Measurements from ENCODE around the gene RGL1.
"Not testable (repeated sequence)": the region's sequence is repeated elsewhere in the genome, so short reads cannot be mapped to it uniquely, and the experiment has no call there.

RGL1 gene

DNA sequence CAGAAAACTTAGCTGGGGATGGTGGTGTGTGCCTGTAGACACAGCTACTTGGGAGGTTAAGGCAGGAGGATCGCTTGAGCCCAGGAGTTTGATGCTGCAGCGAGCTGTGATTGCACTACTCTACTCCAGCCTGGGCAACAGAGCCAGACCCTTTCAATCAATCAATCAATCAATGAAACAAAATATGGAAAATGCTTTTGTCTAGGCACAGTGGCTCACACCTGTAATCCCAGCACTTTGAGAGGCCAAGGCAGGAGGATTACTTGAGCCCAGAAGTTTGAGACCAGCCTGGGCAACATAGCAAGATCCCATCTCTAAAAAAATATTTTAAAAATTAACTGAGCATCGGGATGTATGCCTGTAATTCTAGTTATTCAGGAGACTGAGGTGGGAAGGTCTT lies 19.0 kb upstream of the RGL1 start:
- DNase-seq (ENCODE audit: low spot score) = not testable (repeated sequence)

DNA sequence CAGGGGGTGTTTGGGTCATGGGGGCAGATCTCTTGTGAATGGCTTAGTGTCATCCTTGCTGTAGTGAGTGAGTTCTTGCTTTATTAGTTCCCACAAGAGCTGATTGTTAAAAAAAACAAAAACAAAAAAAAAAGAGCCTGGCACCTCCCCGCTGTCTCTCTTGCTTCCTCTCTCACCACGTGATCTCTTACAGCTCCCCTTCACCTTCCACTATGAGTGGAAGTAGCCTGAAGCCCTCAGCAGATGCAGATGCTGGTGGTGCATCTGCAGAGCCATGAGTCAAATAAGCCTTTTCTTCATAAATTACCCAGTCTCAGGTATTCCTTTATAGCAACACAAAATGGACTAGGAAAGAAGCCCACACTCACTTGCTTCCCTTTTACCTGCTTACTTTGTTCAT lies 17.2 kb upstream of the RGL1 start:
- DNase-seq (ENCODE audit: low spot score) = no peak

DNA sequence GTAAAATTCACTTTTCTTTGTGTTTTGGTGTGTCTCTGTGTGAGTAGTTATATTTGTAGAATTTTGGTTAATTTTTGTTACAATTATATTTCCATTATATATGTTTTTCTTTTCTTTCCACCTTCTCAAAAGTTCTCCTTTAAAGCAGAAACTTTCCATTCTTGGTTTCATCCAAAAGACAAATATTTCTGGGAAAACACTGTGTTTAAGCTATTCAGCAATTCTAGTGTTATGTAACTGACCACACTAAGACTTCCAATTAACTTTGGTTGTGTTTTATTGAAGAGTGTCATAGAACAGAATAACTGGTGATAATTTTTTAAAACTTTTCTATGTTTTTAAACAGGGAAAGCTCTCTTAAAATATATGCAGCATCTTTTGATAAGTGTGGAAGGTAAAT lies 13.6 kb upstream of the RGL1 start:
- no peak for DNase-seq (ENCODE audit: low spot score)

DNA sequence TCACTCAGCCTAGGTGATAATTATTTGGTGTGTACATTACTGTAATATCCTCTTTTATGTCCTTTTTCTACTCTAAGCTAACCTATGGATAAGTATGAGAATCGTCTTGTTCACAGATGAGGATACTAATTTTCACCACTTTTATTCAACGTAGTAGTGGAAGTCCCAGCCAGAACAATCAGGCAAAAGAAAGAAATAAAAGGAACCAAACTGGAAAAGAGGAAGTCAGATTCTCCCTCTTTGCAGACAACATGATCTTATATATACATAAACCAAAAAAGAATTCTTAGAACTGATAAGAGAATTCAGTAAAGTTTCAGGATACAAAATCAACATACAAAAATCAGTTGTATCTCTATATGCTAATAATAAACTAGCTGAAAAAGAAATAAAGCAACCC lies 12.6 kb upstream of the RGL1 start:
- DNase-seq (ENCODE audit: low spot score) = no peak

DNA sequence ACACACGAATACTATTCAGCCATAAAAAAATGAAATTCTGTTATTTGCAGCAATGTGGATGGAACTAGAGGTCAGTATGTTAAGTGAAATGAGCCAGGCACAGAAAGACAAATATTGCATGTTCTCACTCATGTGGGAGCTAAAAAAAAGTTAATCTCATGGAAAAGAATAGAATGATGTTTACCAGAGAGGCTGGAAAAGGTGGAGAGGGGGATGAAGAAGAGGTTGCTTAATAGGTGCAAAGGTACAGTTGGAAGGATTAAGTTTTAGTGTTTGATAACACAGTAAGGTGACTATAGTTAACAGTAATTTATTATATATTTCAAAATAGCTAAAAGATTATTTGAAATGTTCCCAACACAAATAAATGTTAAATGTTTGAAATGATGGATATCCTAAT lies 10.8 kb upstream of the RGL1 start:
- DNase-seq (ENCODE audit: low spot score) = no peak

DNA sequence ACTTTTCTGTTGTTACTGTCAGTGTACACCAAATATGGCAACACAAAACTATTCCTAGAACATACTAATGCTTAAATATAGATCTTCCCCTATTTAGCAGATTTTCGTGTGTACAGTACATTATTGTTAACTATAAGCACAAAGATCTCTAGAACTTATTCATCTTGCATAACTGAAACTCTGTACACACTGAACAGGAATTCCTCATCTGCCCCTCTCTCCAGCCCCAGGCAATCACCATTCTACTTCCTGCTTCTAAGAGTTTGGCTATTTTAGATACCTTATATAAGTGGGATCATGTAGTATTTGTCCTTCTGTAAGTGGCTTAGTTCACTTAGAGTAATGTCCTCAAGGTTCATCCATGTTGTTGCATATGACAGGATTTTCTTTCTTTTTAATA lies 4.5 kb upstream of the RGL1 start:
- DNase-seq (ENCODE audit: low spot score) = no peak

DNA sequence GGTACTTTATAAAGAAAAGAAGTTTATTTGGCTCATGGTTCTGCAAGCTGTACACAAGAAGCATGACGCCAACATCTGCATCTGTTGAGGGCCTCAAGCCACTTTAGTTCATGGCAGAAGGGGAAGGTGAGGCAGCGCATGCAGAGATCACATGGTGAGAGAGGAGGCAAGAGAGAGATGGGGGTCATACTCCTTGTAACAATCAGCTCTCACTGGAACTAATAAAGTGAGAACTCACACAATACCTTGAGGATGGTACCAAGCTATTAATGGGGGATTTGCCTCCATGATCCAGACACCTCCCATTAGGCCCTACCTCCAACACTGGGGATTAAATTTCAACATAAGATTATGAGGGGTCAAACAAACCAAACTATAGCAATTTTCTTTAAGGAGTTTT lies 3.3 kb upstream of the RGL1 start:
- DNase-seq (ENCODE audit: low spot score) = no peak

DNA sequence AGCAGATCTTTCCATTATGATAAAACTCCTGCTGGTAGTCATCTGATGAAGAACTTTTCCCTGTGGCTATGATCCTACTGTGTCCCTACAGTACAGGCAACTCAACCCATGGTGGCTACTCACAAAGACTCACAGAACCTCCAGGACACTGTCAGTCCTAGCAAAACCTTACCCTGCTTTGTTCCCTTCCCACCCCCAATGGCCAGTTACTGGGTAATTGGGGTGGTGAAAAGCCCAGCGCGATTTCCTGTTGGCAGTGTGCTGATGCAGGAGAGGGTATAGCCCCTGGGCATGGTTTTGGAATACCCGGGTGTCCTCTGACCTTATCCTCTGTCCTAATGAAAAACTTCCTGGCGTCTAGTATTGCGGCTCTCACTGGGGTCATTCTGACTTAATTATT lies 533 bp upstream of the RGL1 start:
- no peak for DNase-seq (ENCODE audit: low spot score)

DNA sequence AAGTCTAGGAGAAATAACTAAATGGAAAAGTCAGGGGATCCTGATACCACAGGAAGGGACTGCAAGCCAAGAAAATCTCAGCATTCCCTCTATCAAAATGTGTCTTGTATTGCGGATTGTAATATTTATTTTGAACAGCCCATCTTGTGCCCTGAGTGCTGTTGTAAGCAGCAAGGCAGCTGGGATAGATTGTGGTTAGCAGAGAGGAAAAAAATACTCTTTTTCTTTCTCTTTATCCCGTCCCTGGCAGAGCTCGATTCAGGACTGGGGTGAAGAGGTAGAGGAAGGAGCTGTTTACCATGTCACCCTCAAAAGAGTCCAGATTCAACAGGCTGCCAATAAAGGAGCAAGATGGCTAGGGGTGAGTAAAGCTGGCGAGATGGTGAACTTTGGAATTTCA lies 1.2 kb downstream of the RGL1 start:
- no peak for DNase-seq (ENCODE audit: low spot score)

DNA sequence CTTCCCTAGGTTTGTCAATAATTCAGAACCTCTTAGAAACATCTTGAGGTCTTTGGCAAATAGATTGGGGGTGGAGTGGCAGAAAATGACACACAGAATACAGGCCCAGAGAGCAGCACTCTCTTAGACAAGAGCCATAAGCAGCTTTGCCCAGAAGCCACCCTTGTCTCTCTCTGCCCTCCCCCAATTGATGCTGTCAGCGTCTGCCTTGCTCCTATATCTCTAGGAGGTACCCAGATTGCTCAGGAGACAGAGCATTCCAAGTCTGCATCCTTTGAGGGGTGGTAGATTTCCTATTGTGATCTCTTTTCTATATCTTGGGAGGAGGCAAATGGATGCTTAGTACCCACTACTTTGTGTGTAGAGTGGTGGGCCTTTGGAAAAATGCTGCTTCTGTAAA lies 1.8 kb downstream of the RGL1 start:
- DNase-seq (ENCODE audit: low spot score) = no peak

DNA sequence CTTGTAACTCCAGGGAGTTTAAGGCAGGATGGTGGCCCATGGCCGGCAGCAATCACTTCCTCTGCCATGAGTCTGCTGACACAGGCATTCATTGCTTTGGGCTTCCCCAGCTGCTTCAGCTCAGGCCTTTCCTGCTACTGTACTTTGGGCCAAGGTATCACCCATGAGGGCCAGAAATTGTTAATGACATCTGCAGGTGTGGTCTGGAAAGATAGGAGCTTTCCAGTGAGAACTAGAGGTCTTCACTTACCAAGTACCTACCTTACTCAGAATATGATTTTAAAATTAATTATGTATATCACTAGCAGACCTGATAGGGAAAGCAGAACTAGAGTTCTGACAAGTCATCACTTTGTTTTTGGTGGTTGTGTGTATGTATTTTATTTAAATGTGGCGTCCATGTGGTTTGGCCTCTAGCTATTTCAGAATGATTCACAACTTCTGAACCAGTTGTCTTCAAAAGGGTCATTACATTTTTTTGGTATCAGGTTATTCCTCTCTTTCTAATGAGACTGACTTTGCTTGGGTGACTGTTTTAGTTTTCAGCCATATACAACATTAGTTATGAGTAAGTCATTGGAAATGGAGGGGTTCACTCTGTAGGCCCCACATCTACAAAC lies 2.7 kb downstream of the RGL1 start:
- DNase-seq (ENCODE audit: low spot score) = no peak

DNA sequence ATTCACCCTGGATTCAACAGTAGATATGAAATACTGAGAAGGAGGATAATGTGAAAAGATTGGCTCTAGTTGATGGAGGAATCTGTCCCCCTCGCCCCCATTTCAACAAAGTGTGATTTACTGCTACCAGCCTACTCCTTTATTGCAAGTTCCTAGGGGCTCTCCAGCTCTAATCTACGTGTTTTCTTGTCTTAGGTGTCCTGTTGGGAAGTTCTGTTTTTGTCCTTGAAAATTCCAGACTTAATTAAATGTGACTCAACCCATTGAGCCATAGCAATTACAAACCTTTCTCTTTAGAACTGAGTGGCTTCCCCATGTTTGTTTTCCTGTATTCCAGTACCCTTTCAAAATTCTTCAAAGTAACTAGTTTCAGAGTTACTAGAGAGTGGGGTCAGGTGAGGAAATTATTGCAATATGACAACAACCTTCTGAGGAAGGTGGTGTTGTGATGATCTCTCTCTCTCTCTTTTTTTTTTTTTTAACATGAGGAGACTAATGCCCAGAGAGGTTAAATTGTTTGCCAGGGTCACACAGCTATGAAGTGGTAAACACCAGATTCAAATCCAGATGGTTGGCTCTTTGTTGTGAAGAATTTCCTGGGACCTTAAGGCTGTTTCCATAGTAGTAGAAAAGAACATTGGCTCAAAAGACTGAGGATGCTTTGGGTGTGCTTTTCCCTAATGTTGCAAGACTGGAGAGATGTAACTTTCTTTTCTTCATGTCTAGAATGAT lies 3.5 kb downstream of the RGL1 start:
- DNase-seq (ENCODE audit: low spot score) = no peak

DNA sequence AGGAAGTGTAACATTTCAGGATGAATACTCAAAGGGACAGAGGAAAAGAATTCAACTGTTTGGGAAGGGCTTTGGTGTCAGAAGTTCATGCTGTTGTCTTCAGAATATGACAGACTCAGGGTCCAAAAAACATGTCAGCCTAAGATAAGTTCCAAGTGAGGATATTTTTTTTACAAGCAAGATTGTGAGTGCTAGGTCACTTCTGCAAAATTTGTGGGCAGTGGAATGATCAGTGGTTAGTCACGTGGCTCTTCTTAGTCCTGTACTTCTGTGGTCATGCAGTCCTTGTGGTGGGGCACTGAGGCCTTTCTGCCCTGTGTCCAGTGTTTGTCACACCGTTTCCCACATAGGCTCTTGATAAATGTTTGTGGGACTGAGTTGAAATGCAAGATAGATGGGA lies 5.2 kb downstream of the RGL1 start:
- no peak for DNase-seq (ENCODE audit: low spot score)

DNA sequence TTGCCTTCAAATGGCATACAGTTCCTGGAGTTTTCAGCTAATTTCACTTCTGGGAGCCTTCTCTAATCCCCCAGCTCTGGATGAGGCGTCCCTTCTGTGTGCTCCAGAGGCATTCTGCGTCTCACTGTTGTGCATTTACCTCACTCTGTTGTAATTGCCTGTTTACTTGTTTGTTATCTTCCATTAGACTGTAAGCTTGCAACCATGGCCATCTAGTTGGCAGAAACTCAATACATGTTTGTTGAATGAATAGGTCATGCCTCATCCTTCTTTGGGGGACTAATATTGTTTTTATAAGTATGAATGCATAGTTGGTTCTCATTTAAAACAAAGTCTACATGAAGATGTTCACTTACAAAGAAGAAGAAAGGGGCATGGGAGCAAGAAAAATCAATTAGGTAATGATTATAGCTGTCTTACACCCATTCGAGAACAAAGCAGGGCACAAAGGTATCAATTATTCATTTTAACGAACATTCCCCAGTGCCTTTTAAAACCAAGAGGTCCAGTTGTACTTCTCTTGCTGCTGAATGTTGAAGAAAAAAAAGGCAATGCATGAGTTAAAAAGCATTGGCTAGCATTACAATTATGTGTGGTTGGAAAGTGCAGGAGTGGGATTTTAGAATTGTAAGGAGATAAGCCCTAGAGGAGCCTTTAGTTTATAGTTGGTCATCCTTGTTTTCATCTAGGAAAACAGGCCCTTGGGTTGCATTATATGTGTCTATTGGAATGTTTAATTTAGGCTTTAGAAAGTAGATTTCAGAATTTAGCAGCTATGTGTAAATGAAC lies 6.0 kb downstream of the RGL1 start:
- no peak for DNase-seq (ENCODE audit: low spot score)

DNA sequence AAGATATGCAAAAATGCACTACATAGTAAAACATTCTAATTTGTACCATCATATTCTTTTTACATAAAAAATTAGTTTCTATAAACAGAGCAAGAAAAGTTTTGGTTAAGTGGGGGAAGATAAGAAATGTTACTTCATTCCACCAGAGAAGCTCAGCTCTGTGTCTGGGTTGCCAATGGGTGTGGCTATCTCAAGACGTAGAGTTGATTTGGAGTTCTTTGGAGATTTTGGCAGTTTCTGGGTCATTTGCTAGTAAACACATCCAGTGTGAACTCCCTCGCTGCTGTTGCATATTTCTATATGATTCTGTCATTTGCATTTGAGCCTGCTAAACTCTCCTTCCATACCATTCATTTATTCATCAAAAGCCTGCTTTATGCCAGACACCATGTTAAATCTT lies 7.2 kb downstream of the RGL1 start:
- DNase-seq (ENCODE audit: low spot score) = no peak

DNA sequence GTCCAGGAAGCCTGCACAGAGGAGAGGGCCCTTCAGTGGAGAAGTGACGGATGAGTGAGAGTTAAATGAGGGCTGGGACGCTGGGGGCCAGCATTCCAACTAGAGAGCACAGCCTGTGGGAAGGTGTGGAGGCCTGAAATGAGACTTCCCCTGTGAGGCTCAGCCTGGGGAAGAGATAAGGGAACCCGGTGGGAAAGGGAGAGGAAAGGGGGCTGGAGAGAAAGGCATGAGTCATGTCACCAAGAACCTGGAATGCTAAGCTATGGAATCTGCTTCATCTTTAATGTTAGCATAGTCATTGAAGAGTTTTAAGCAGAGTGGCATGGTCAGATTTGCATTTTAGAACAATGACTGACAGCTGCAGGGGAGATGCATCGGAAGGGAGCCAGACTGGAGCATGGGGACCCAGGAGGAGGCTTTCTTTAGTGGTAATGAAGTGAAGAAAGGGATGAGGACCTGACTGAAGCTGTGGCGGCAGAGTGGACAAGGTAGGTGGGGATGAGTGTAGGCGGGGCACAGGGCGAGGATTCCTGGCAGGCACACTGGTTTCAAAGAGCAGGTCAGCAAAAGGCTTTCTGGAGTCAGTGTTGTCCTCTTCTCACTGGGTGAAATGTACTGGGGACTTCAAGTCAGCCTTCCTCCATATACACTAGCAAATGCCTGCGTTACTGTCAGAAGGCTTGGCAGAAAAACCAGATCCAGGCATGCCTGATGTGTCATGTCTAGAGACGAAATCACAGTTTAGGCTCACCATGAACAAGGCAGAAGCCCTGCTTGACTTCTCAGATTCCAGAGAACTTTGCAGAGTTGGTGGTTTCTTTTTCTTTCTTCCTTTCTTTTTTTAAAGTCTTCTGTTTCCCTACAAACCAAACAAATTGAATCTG lies 8.0 kb downstream of the RGL1 start:
- DNase-seq (ENCODE audit: low spot score) = no peak

DNA sequence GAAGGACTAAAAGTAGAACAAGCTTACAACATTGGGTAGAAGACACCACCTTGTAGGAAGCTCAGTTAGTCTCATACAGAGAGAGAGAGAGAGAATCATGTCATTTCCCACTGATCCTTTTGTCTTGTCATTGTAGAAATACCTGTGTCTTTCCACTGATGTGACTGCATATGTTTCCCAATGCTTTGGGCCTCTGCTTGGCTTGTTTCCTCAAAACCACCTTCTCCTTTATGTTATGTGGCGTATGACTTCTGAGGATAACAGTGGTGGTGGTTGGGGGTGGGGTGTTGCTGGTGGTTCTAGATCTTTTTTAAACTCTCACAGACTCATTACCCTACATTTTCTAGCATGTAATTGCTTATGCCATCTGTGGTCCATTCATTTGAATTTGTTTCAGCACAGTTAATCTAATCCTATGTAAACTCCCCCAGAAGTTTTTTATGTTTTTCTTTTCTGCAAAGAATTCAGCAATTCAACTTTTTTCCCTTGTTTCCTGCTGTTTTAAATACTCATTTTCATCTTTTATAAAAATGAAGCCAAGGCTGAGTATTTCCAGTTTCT lies 9.3 kb downstream of the RGL1 start:
- no peak for DNase-seq (ENCODE audit: low spot score)

DNA sequence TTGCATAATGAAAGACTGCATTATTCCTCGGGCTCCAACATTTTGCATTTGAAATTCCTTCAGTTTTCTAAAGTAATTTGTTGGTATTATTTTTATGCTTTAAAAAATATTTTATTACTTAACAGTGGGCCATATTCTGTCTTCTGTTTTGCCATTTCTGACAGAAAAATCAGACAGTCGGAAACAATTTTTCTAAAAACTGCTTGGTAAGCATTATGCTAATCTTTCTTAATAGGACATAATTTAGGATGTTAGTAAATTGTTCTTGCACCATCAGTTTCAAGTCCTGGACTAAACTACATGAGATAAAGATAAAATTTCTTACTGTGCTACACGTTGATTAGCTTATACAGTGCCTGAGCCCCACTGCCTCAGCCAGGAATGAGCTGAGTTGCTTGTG lies 11.2 kb downstream of the RGL1 start:
- DNase-seq (ENCODE audit: low spot score) = no peak

DNA sequence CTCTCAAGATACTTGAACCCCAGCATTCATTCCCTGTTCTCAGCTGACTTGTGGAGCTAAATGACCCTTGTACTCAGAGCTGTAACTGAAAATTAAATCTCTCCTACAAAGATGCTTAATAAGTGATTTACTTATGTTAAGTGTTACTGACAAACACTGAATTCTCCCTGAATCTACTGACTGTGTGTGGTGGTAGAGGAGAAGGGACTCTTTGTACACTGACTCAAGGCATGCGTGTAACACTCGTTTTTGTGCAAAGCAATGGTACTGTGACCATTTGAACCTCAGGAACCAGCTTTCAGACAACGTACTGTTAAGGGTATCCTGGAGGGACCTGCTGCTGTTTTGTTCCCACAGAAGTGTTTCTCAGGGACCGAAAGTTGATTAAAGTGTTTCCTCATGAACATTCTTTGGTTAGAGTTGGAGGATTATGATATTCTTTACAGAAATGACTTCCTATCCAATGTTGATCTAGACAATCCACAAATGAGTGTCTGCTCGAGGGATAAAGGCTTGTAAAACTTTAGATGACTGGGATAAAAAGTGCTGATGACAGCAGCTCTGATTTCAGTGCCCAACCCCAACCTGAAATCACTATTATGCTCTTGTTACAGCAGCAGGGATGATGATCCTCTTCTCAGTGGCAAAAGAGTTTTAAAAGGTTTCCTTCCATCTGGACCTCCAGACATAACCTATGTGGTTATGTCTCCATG lies 12.8 kb downstream of the RGL1 start:
- no peak for DNase-seq (ENCODE audit: low spot score)

DNA sequence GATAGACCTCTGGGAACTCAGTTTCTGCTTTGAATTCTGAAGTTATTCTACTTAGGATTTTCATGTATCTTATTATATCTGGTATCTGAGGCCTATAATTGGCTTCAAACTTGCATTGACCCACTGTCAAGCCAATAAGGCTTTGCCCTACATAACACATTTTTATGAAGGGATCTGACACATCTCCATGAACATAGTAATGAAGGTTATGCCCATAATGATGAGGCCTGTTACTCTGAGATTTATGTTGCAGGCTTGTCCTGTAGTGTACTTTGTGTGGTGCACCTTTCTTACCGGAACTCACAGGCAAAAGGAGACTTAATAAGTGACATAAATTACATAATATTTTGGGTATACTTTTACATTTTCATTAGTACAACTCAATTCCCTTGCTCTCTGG lies 14.1 kb downstream of the RGL1 start:
- DNase-seq (ENCODE audit: low spot score) = no peak

DNA sequence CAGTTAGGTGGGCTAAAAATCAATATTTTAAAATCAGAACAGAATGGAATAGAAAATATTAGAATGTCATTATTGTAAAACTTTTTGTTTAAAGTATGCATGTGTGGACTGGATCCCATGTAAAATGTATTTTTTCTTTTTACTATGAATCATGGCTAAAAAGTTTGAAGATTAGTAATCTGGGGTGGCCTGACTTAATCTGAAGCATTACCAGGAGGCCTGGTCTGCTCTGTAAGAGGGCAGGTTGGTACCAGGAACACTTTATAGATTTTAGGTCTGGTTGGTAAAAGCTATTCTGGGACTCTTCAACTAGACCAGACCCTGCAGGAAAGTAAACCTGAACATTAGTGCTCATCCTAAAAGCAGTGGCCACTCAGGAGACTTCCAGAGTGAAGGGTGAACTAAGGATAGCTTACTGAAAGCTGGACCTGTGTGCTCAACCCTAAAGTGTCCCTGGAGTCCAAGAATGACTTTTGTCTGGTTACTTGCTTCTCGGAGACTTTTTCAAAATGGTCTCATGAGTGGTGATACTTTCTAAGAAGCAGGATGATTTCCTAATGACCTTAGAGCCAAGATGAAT lies 16.5 kb downstream of the RGL1 start:
- no peak for DNase-seq (ENCODE audit: low spot score)

Data from HuH-7.5 (cell line).